ENCODE data around the gene ATXN2L.

GRCh38 chr16:28876019-28876659, 53.3 kb downstream of the ATXN2L start:
- TF ChIP-seq EP300 (IDR thresholded peaks at IDR 0.05) = no peak
- no peak for TF ChIP-seq CTCF (IDR thresholded peaks at IDR 0.05)

Measured in ovary (tissue), 3 donors.